HG03354 (cell line): ENCODE measurements around the gene ATRX.
"Not testable (repeated sequence)": the region's sequence is repeated elsewhere in the genome, so short reads cannot be mapped to it uniquely, and the experiment has no call there.

Source experiments
- ATAC-seq: cut with Tn5 transposase; IDR thresholded peaks from one replicate; pipeline ENCODE4 v1.9.1; 2021; ENCODE audit warnings: mild to moderate bottlenecking; ENCODE audit not compliant: unreplicated experiment, poor library complexity, severe bottlenecking

Gene ATRX

GRCh38 chrX:77514177-77514576, 271.8 kb downstream of the ATRX start:
- no peak for ATAC-seq

GRCh38 chrX:77510007-77510406, 276.0 kb downstream of the ATRX start:
- ATAC-seq: no peak

GRCh38 chrX:77505227-77505626, 280.8 kb downstream of the ATRX start:
- ATAC-seq: no peak

GRCh38 chrX:77502951-77503525, 283.0 kb downstream of the ATRX start:
- ATAC-seq: no peak

GRCh38 chrX:77500164-77500563, 285.9 kb downstream of the ATRX start:
- not testable (repeated sequence) for ATAC-seq

GRCh38 chrX:77493677-77494553, 292.1 kb downstream of the ATRX start:
- no peak for ATAC-seq

GRCh38 chrX:77484045-77484444, 302.0 kb downstream of the ATRX start:
- no peak for ATAC-seq

GRCh38 chrX:77455437-77455836, 330.6 kb downstream of the ATRX start:
- ATAC-seq: no peak
